Subcutaneous adipose tissue (tissue), 4 donors: ENCODE results near the gene EMID1. TPM values are rescaled to one million over a fixed set of nuclear protein-coding genes. Genes with fewer than 3 reads are reported as not detected.

Experiments
- CTCF ChIP-seq: fragments of 450-650 bp; IDR thresholded peaks from one replicate; pipeline ENCODE4 v1.5.1; 2016; ENCODE audit warnings: low read depth, mild to moderate bottlenecking, control low read depth, antibody characterized with exemption, moderate library complexity
- total RNA-seq, 4 donors: library from RNA; depleted of rRNA; stranded (reverse); fragments of >200 nt; gene quantifications; one replicate each; pipeline ENCODE4 v1.1.0, GENCODE V29; 2016

EMID1 gene
- total RNA-seq, 4 donors from 2014 or later = 0.17 to 1.3 (median 0.94) TPM; not detected in 1

GRCh38 chr22:29207243-29207550 is 1.5 kb downstream of the EMID1 start:
- TF ChIP-seq CTCF = no peak

GRCh38 chr22:29207562-29208501 is 2.1 kb downstream of the EMID1 start:
- TF ChIP-seq CTCF = no peak

GRCh38 chr22:29208502-29208862 is 2.8 kb downstream of the EMID1 start:
- TF ChIP-seq CTCF = no peak

- TF ChIP-seq CTCF = no peak
Measured at GRCh38 chr22:29208879-29209623, 3.4 kb downstream of the EMID1 start.

- no peak for TF ChIP-seq CTCF
Measured at GRCh38 chr22:29209624-29209929, 3.9 kb downstream of the EMID1 start.

- no peak for TF ChIP-seq CTCF
Measured at GRCh38 chr22:29211066-29211465, 5.4 kb downstream of the EMID1 start.

GRCh38 chr22:29211466-29211865 is 5.8 kb downstream of the EMID1 start:
- no peak for TF ChIP-seq CTCF
